Pancreas (tissue), 10 donors: ENCODE measurements around the gene DNAJC25. TPM values are rescaled to one million over a fixed set of nuclear protein-coding genes. Genes with fewer than 3 reads are reported as not detected.

Experiments used
- ATAC-seq, 4 donors: fragments of 200-7000 bp; cut with Tn5 transposase; one replicate each; pipeline versions ENCODE4 v1.8.0 to v1.9.1; 2020; ENCODE audit warnings: mild to moderate bottlenecking in 4 of 4, moderate library complexity in 4 of 4
- DNase-seq, 6 donors: peaks; one replicate each; pipeline ENCODE4 v3.0.0-alpha.2; 2020
- FAIRE-seq: peaks from 2 replicates; lab custom pipeline; 2012; peaks lifted over from hg19 to GRCh38; lab: Jason Lieb, UNC
- H3K27ac ChIP-seq, 4 donors: fragments of 200-600 bp; sonication (generic); 1 replicate in 3 of 4; 2 replicates in 1 of 4; pipeline versions ENCODE4 v1.5.0 to v1.8.0; 2020
- H3K27me3 ChIP-seq, 4 donors: fragments of 200-600 bp; one replicate each; pipeline ENCODE4 v1.8.0; 2021
- H3K36me3 ChIP-seq, 3 donors: fragments of 200-600 bp; sonication (generic) in 1 of 3; one replicate each; pipeline versions ENCODE4 v1.5.0 to v1.8.0; 2020 to 2021
- H3K4me1 ChIP-seq, 3 donors: fragments of 200-600 bp; one replicate each; pipeline ENCODE4 v1.8.0; 2021
- H3K4me3 ChIP-seq, 4 donors: fragments of 200-600 bp; sonication (generic) in 2 of 4; one replicate each; pipeline versions ENCODE4 v1.5.0 to v1.8.0; 2020 to 2021
- H3K9me3 ChIP-seq, 4 donors: fragments of 200-600 bp; one replicate each; pipeline ENCODE4 v1.8.0; 2021
- WGBS, 2 donors: extraction: QIAGEN DNeasy Blood & Tissue Kit; methylation state at CpG; one replicate each; pipeline ENCODE4 v1.1.7; 2013; 5-methylcytosine and 5-hydroxymethylcytosine counted together
- intact Hi-C, 3 donors: fragments of 100-400 bp; cut with DNase I; formaldehyde crosslinking; loops; one replicate each; pipeline versions ENCODE4 v1.11.1 to v1.14.2; 2022
- polyA plus RNA-seq, 2 donors: library from polyadenylated mRNA; stranded (reverse); fragments of 200-250 nt; gene quantifications; one replicate each; pipeline ENCODE4 v1.2.3, GENCODE V29; 2013
- total RNA-seq, 6 donors: library from RNA; stranded (reverse); fragmentation: NEBNext Ultra II Directional in 4 of 6; extraction: Animal tissue kit (Norgen Biotek cat#: 25700) in 4 of 6; gene quantifications; one replicate each; pipeline versions ENCODE4 v1.2.1 to v1.2.4, GENCODE V29; 2021 to 2023
- TF ChIP-seq, protein P1 (sequence below), 4 donors: fragments of 200-600 bp; sonication (generic) in 3 of 4; IDR thresholded peaks; one replicate each; pipeline versions ENCODE4 v1.5.0 to v1.8.0; 2021; ENCODE audit warnings: antibody characterized with exemption in 4 of 4
- donor health status: healthy with polysubstance abuse.
- donor health status: DM: no; HTN: no; CAD: no; lungs with moderate emphysema.
- donor health status: DM: no; HTN: no; CAD: no.
- donor health status: control.
- donor health status: control.
- donor health status: Bipolar disorder and iron deficiency.
- donor health status: DM: yes; HTN: yes; CAD: no.
- donor health status: DM: no; HTN: no; CAD: no.
- donor health status: DM: no; HTN: no; CAD: no.
- donor health status: DM: yes; HTN: yes; CAD: no.

Gene DNAJC25
- total and polyA plus RNA-seq, 8 donors: 2.2 to 6.7 (median 3.5) TPM

- no peak for FAIRE-seq
- Histone ChIP-seq H3K27me3 (no peaks in the 10 kb centered on the region), H3K9me3 (no peaks in the 10 kb centered on the region), H3K4me3 (peak overlapping the region; percentile 59 to 70 (median 64)), H3K36me3 (peaks cover 0 to 5% (median 0%) of the 10 kb centered on the region in 3 donors), H3K27ac (peak overlapping the region; percentile 64 to 84 (median 77)), H3K4me1 (peaks cover 0 to 9% (median 0%) of the 10 kb centered on the region in 3 donors)
- ATAC-seq: peak; percentile 47 to 73 (median 64)
- WGBS, 2 donors: 1% methylated on average over 41 of the region's 41 CpGs
- peak; percentile 60 to 77 (median 68) for DNase-seq
- intact Hi-C loops: loop anchor here in 1 of 3 donors (10.0 kb wide), 1 partner anchor 87 kb away; no protein-coding TSS in a partner anchor
- TF ChIP-seq, protein P1, sequence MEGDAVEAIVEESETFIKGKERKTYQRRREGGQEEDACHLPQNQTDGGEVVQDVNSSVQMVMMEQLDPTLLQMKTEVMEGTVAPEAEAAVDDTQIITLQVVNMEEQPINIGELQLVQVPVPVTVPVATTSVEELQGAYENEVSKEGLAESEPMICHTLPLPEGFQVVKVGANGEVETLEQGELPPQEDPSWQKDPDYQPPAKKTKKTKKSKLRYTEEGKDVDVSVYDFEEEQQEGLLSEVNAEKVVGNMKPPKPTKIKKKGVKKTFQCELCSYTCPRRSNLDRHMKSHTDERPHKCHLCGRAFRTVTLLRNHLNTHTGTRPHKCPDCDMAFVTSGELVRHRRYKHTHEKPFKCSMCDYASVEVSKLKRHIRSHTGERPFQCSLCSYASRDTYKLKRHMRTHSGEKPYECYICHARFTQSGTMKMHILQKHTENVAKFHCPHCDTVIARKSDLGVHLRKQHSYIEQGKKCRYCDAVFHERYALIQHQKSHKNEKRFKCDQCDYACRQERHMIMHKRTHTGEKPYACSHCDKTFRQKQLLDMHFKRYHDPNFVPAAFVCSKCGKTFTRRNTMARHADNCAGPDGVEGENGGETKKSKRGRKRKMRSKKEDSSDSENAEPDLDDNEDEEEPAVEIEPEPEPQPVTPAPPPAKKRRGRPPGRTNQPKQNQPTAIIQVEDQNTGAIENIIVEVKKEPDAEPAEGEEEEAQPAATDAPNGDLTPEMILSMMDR (IDR thresholded peaks at IDR 0.05): peak; percentile 36 to 74 (median 56)
Observed at GRCh38 chr9:111597852-111598732, 33.0 kb upstream of the DNAJC25 start.

- peaks cover 0 to 5% (median 0%) of the 10 kb centered on the region in 3 donors for H3K36me3 ChIP-seq
- H3K27me3 ChIP-seq: no peaks in the 10 kb centered on the region
- peak; percentile 48 to 70 (median 58) for ATAC-seq
- H3K4me3 ChIP-seq: peak overlapping the region; percentile 59 to 70 (median 64)
- TF ChIP-seq, protein P1 (IDR thresholded peaks at IDR 0.05): no peak
- peak in 5 of 6 donors; percentile 5 to 56 (median 30) for DNase-seq
- WGBS, 2 donors: 1 to 2% methylated on average over 16 of the region's 16 CpGs
- intact Hi-C loops: loop anchor here in 1 of 3 donors (10.0 kb wide), 1 partner anchor 86 kb away; no protein-coding TSS in a partner anchor
- H3K4me1 ChIP-seq: peaks cover 0 to 9% (median 0%) of the 10 kb centered on the region in 3 donors
- H3K9me3 ChIP-seq: no peaks in the 10 kb centered on the region
- peak overlapping the region; percentile 64 to 84 (median 77) for H3K27ac ChIP-seq
- no peak for FAIRE-seq
Observed at GRCh38 chr9:111598733-111599091, 32.4 kb upstream of the DNAJC25 start.

GRCh38 chr9:111599092-111599954 is 31.8 kb upstream of the DNAJC25 start, which contains the start of gene PTGR1:
TSS of gene PTGR1 (minus strand) at chr9:111599647. CDS start at chr9:111597422, 2,225 bp downstream.
- H3K4me3 ChIP-seq: peak within 1 kb of the TSS; percentile 59 to 70 (median 64)
- no peaks in the 10 kb centered on the region for H3K27me3 ChIP-seq
- peaks cover 0 to 9% (median 0%) of the 10 kb centered on the region in 3 donors for H3K4me1 ChIP-seq
- TF ChIP-seq, protein P1 (IDR thresholded peaks at IDR 0.05): no peak
- peak; percentile 78 to 85 (median 83) for ATAC-seq
- H3K27ac ChIP-seq: peak within 1 kb of the TSS; percentile 64 to 84 (median 77)
- DNase-seq: peak; percentile 76 to 92 (median 82)
- no peaks in the 10 kb centered on the region for H3K9me3 ChIP-seq
- WGBS, 2 donors: 0 to 1% methylated on average over 58 to 64 of the region's 64 CpGs
- intact Hi-C loops: loop anchor here in 1 of 3 donors (10.0 kb wide), 1 partner anchor 85 kb away; no protein-coding TSS in a partner anchor
- H3K36me3 ChIP-seq: peaks cover 0 to 5% (median 0%) of the 10 kb centered on the region in 3 donors
- no peak for FAIRE-seq

GRCh38 chr9:111599955-111600343 is 31.2 kb upstream of the DNAJC25 start:
- Histone ChIP-seq H3K9me3 (no peaks in the 10 kb centered on the region), H3K27ac (peak overlapping the region in 3 of 4 donors; percentile 64 to 83 (median 71)), H3K27me3 (no peaks in the 10 kb centered on the region), H3K36me3 (peaks cover 0 to 5% (median 0%) of the 10 kb centered on the region in 3 donors), H3K4me3 (peak overlapping the region; percentile 59 to 70 (median 64)), H3K4me1 (peaks cover 0 to 9% (median 0%) of the 10 kb centered on the region in 3 donors)
- DNase-seq (peak in 2 of 6 donors; percentile 25 to 35), ATAC-seq (peak; percentile 3 to 12 (median 5)), FAIRE-seq (no peak)
- intact Hi-C loops: loop anchor here in 1 of 3 donors (10.0 kb wide), 1 partner anchor 85 kb away; no protein-coding TSS in a partner anchor
- TF ChIP-seq, protein P1 (IDR thresholded peaks at IDR 0.05): no peak
- WGBS, 2 donors: 12 to 18% methylated on average over 17 of the region's 17 CpGs
